DOHH2 (cell line): ENCODE measurements around the gene NOTCH4.
"Not testable (repeated sequence)": the region's sequence is repeated elsewhere in the genome, so short reads cannot be mapped to it uniquely, and the experiment has no call there.

Experiments used
- H3F3A ChIP-seq: fragments of 200-600 bp; sonication (generic), shearing (Covaris generic); 2 replicates; pipeline ENCODE4 v1.6.0; 2016; ENCODE audit warnings: antibody characterized with exemption, mild to moderate bottlenecking; ENCODE audit not compliant: control insufficient read depth, insufficient read depth
- H3K27ac ChIP-seq: fragments of 200-600 bp; sonication (generic); 2 replicates; pipeline ENCODE4 v1.5.1; 2014; ENCODE audit warnings: low read depth, mild to moderate bottlenecking, low read length, moderate library complexity
- H3K27me3 ChIP-seq: fragments of 200-600 bp; sonication (generic); 2 replicates; pipeline ENCODE4 v1.6.1; 2014; ENCODE audit warnings: mild to moderate bottlenecking, low read length, mixed read lengths; ENCODE audit not compliant: control insufficient read depth
- H3K36me3 ChIP-seq: fragments of 200-600 bp; sonication (generic); 2 replicates; pipeline ENCODE4 v1.6.1; 2014; ENCODE audit warnings: mild to moderate bottlenecking, low read length, moderate library complexity, mixed read lengths; ENCODE audit not compliant: control insufficient read depth
- H3K4me1 ChIP-seq: fragments of 200-600 bp; sonication (generic); 2 replicates; pipeline ENCODE4 v1.6.1; 2014; ENCODE audit warnings: mild to moderate bottlenecking, low read length, mixed read lengths; ENCODE audit not compliant: control insufficient read depth
- H3K4me2 ChIP-seq: fragments of 200-600 bp; sonication (generic); 2 replicates; pipeline ENCODE4 v1.6.0; 2014; ENCODE audit warnings: mild to moderate bottlenecking, low read length, moderate library complexity
- H3K4me3 ChIP-seq: fragments of 200-600 bp; sonication (generic); 2 replicates; pipeline ENCODE4 v1.5.1; 2014; ENCODE audit warnings: mild to moderate bottlenecking, low read length, mixed read lengths
- H3K79me2 ChIP-seq: fragments of 200-600 bp; sonication (generic); 2 replicates; pipeline ENCODE4 v1.6.1; 2014; ENCODE audit warnings: mild to moderate bottlenecking, low read length, mixed read lengths; ENCODE audit not compliant: control insufficient read depth
- H3K9me2 ChIP-seq: fragments of 200-600 bp; sonication (generic); replicated peaks from 2 replicates; pipeline ENCODE4 v1.6.1; 2014; ENCODE audit warnings: mild to moderate bottlenecking, low read length, mixed read lengths; ENCODE audit not compliant: control insufficient read depth
- H3K9me3 ChIP-seq: fragments of 200-600 bp; sonication (generic); 2 replicates; pipeline ENCODE4 v1.6.1; 2014; ENCODE audit warnings: antibody characterized with exemption, low read length, mixed read lengths; ENCODE audit not compliant: control insufficient read depth, insufficient read depth
- H4K20me1 ChIP-seq: fragments of 200-600 bp; sonication (generic); 2 replicates; pipeline ENCODE4 v1.6.0; 2014; ENCODE audit warnings: low read depth, mild to moderate bottlenecking, antibody characterized with exemption, low read length, moderate library complexity; ENCODE audit not compliant: control insufficient read depth, insufficient read depth
- EZH2phosphoT487 ChIP-seq: fragments of 200-600 bp; sonication (generic); IDR thresholded peaks from 2 replicates; pipeline ENCODE4 v1.6.1; 2017; ENCODE audit warnings: borderline replicate concordance, mild to moderate bottlenecking, antibody characterized with exemption, low read length, moderate library complexity, mixed read lengths
- TF ChIP-seq, protein P1 (sequence below): fragments of 200-600 bp; sonication (generic); IDR thresholded peaks from one replicate; pipeline ENCODE4 v1.5.1; 2014; ENCODE audit warnings: antibody characterized with exemption, mild to moderate bottlenecking, low read depth, low read length; ENCODE audit not compliant: poor library complexity, severe bottlenecking

Gene NOTCH4

GRCh38 chr6:32212076-32212760, 11.6 kb downstream of the NOTCH4 start:
- H3K79me2 ChIP-seq: no peaks in the 10 kb centered on the region
- H3K27ac ChIP-seq: no peak overlapping the region
- H3F3A ChIP-seq: no peaks in the 10 kb centered on the region
- H3K9me3 ChIP-seq: no peaks in the 10 kb centered on the region
- peaks cover 18% of the 10 kb centered on the region for H3K4me1 ChIP-seq
- H3K27me3 ChIP-seq: no peaks in the 10 kb centered on the region
- no peaks in the 10 kb centered on the region for H4K20me1 ChIP-seq
- H3K36me3 ChIP-seq: no peaks in the 10 kb centered on the region
- no peaks in the 10 kb centered on the region for H3K9me2 ChIP-seq
- TF ChIP-seq, protein P1, sequence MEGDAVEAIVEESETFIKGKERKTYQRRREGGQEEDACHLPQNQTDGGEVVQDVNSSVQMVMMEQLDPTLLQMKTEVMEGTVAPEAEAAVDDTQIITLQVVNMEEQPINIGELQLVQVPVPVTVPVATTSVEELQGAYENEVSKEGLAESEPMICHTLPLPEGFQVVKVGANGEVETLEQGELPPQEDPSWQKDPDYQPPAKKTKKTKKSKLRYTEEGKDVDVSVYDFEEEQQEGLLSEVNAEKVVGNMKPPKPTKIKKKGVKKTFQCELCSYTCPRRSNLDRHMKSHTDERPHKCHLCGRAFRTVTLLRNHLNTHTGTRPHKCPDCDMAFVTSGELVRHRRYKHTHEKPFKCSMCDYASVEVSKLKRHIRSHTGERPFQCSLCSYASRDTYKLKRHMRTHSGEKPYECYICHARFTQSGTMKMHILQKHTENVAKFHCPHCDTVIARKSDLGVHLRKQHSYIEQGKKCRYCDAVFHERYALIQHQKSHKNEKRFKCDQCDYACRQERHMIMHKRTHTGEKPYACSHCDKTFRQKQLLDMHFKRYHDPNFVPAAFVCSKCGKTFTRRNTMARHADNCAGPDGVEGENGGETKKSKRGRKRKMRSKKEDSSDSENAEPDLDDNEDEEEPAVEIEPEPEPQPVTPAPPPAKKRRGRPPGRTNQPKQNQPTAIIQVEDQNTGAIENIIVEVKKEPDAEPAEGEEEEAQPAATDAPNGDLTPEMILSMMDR: no peak
- no peak for TF ChIP-seq EZH2phosphoT487
- H3K4me2 ChIP-seq: no peak overlapping the region
- H3K4me3 ChIP-seq: no peak overlapping the region

DNA sequence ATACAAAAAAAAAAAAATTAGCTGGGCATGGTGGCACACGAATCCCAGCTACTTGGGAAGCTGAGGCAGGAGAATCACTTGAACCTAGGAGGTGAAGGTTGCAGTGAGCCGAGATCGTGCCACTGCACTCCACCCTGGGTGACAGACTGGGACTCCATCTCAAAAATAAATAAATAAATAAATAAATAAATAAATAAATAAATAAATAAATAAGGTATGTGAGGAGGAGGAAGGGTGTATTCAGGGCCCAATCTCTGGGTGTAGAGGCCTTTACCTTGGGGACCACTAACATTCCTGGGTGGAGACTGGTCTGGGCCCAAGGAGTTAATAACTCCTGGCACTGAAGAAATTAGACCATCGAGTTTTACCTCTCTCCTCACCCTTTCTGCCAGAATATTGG, 12.4 kb downstream of the NOTCH4 start:
- H4K20me1 ChIP-seq, H3K9me2 ChIP-seq, H3K4me3 ChIP-seq, H3K4me2 ChIP-seq, H3K27ac ChIP-seq, H3K79me2 ChIP-seq, H3K27me3 ChIP-seq, H3K9me3 ChIP-seq, H3F3A ChIP-seq, H3K36me3 ChIP-seq: not testable (repeated sequence)
- peaks cover 18% of the 10 kb centered on the region for H3K4me1 ChIP-seq

- no peaks in the 10 kb centered on the region for H3K79me2 ChIP-seq
- no peaks in the 10 kb centered on the region for H3K36me3 ChIP-seq
- no peaks in the 10 kb centered on the region for H3K9me3 ChIP-seq
- 0 out of 2 replicates have a peak, but pooled peaks cover 3% of the 10 kb centered on the region for H3F3A ChIP-seq
- no peak overlapping the region for H3K4me3 ChIP-seq
- H3K27ac ChIP-seq: no peak overlapping the region
- TF ChIP-seq EZH2phosphoT487: no peak
- TF ChIP-seq, protein P1: no peak
- H3K4me1 ChIP-seq: peaks cover 18% of the 10 kb centered on the region
- no peaks in the 10 kb centered on the region for H3K27me3 ChIP-seq
- no peaks in the 10 kb centered on the region for H4K20me1 ChIP-seq
- H3K4me2 ChIP-seq: no peak overlapping the region
- H3K9me2 ChIP-seq: no peaks in the 10 kb centered on the region
Measured at GRCh38 chr6:32210191-32210601, 13.7 kb downstream of the NOTCH4 start.

- H4K20me1 ChIP-seq: no peaks in the 10 kb centered on the region
- no peaks in the 10 kb centered on the region for H3K9me2 ChIP-seq
- no peak for TF ChIP-seq EZH2phosphoT487
- TF ChIP-seq, protein P1: no peak
- H3K79me2 ChIP-seq: no peaks in the 10 kb centered on the region
- H3K9me3 ChIP-seq: no peaks in the 10 kb centered on the region
- H3K27ac ChIP-seq: no peak overlapping the region
- no peak overlapping the region for H3K4me2 ChIP-seq
- H3F3A ChIP-seq: 0 out of 2 replicates have a peak, but pooled peaks cover 3% of the 10 kb centered on the region
- no peak overlapping the region for H3K4me3 ChIP-seq
- H3K27me3 ChIP-seq: no peaks in the 10 kb centered on the region
- H3K4me1 ChIP-seq: peaks cover 16% of the 10 kb centered on the region
- H3K36me3 ChIP-seq: no peaks in the 10 kb centered on the region
Measured at GRCh38 chr6:32208996-32209395, 14.9 kb downstream of the NOTCH4 start.
